SK-N-MC (cell line): ENCODE results near the gene ACAP2.

Source experiments
- EZH2 ChIP-seq: fragments of 200-600 bp; sonication (generic); IDR thresholded peaks from one replicate; pipeline ENCODE4 v1.6.1; 2017; ENCODE audit warnings: antibody characterized with exemption
- POLR2AphosphoS5 ChIP-seq: IDR thresholded peaks from 2 replicates; pipeline ENCODE4 v1.6.1; 2012; ENCODE audit warnings: mild to moderate bottlenecking, low read depth, low read length, borderline replicate concordance

GRCh38 chr3:195247863-195248189 is 195.0 kb downstream of the ACAP2 start:
- no peak for TF ChIP-seq EZH2
- no peak for TF ChIP-seq POLR2AphosphoS5
